Stimulated activated CD4-positive, alpha-beta T cell treated with anti-CD3 and anti-CD28 coated beads, TNF-alpha, amount 100 ng/mL, for 24 hours (primary cell): ENCODE data around the gene EXO5.
"Not testable (repeated sequence)": the region's sequence is repeated elsewhere in the genome, so short reads cannot be mapped to it uniquely, and the experiment has no call there.

Source experiments
- DNase-seq, 3 experiments: peaks; one replicate each; pipeline ENCODE4 v3.0.0-alpha.2; 2020; ENCODE audit warnings: low read depth in 3 of 3

The EXO5 gene

GRCh38 chr1:40553017-40553416, 44.5 kb downstream of the EXO5 start:
- DNase-seq: no peak

DNA sequence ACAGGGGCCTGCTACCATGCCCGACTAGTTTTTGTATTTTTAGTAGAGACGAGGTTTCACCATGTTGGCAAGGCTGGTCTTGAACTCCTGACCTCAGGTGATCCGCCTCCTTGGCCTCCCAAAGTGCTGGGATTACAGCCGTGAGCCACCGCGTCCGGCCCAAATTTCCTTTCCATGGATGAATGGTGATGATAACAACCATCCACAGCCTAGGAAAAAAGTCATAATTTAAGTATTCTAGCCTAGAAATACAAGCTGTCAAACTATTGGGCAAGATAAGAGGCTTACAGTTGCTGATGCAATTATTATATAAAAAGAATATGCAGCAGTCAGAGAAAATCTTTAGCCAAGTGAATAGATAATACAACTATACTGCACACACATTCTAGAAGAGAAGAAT, 46.2 kb downstream of the EXO5 start:
- DNase-seq: not testable (repeated sequence)

GRCh38 chr1:40556121-40556520, 47.6 kb downstream of the EXO5 start:
- DNase-seq: no peak

DNA sequence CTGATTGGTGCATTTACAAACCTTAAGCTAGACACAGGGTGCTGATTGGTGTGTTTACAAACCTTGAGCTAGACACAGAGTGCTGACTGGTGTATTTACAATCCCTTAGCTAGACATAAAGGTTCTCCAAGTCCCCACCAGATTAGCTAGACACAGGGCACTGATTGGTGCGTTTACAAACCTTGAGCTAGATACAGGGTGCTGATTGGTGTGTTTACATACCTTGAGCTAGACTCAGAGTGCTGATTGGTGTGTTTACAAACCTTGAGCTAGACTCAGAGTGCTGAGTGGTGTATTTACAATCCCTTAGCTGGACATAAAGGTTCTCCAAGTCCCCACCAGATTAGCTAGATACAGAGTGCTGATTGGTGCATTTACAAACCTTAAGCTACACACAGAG, 49.7 kb downstream of the EXO5 start:
- not testable (repeated sequence) for DNase-seq

DNA sequence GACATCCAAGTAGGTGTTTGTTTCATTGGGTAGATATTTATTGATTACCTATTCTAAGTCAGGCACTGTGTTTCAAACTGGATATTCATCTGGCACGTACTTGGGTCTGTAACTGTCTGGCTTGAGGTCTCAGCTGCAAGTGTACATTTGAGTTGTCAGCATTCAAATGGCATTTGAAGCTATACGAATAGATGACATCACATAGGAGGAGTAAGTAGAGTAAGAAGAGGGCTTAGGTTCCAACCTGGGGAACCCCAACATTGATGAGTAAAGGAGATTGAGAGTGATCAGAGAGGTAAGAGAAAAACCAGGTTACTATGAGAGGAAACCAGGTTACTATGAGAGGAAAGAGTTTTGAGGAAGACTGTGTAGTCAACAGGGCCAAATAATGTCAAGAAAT, 53.6 kb downstream of the EXO5 start:
- DNase-seq: no peak

GRCh38 chr1:40563266-40563665, 54.7 kb downstream of the EXO5 start:
- no peak for DNase-seq

DNA sequence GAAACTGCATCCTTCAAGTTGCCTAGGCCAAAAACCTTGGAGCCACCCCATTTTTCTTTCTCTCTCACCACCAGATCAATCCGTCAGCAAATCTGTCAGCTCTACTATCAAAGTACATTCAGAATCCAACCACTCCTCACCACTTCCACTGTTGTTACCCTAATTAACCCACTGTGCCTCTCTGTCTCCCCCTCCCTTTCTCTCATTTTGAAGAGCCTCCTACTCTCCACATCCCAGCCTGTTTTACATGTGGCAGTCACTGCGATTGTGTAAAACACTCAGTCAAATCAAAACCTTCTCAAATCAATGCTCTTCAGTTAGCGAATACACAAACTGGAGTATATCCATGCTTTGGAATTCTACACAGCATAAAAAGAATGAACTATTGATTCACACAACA, 55.9 kb downstream of the EXO5 start:
- no peak for DNase-seq

- no peak for DNase-seq
These were observed 56.3 kb downstream of the EXO5 start for GRCh38 chr1:40564913-40565312.
